Pulmonary artery endothelial cell (primary cell): ENCODE results near the gene ZDHHC14. TPM values are rescaled to one million over a fixed set of nuclear protein-coding genes. Genes with fewer than 3 reads are reported as not detected.
A peak's percentile ranks its signal among the peaks of the same experiment; 100 is the strongest.

Experiments used
- DNase-seq: peaks from one replicate; pipeline ENCODE4 v3.0.0-alpha.2; 2011; ENCODE audit warnings: low read depth, low spot score
- total RNA-seq: library from RNA; depleted of rRNA; stranded (reverse); fragments of >200 nt; gene quantifications from 2 replicates; pipeline ENCODE4 v1.2.3, GENCODE V29; 2014

Gene ZDHHC14
- total RNA-seq, 1 donor from 2014 or later = 9.4 TPM

DNA sequence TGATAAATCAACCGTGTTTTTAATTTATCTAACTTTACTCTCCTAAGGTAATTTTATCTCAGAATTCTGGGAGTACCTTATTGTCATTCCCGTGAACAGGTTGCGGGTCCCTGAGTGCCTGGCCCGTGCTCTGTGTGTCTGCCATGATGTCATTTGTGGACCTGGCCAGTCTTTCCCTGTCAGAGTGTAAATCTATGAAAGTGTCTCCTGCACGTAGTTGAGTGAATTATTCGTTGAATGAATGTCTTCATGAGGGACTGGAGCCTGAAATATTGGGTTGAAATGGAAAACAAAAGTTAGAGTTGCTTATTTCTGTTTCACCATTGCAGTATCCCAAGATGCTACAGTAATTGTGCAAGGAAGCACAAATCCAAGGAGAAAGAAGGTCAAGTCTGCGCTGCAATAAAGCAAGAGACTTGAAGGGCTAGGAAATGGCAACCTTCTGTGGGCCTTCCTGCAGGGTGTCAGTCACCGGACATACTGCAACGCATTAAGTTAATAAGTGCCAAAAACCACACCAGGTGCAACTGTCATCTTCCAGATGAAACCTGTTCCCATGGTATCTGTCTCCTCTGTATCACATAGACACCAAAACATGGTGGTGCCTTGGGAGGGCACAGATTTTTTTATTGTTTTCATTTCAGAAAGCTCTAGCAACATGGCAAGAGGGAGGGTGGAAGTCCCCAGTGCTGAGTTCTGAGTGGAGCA is 135.5 kb downstream of the ZDHHC14 start:
- DNase-seq = no peak

DNA sequence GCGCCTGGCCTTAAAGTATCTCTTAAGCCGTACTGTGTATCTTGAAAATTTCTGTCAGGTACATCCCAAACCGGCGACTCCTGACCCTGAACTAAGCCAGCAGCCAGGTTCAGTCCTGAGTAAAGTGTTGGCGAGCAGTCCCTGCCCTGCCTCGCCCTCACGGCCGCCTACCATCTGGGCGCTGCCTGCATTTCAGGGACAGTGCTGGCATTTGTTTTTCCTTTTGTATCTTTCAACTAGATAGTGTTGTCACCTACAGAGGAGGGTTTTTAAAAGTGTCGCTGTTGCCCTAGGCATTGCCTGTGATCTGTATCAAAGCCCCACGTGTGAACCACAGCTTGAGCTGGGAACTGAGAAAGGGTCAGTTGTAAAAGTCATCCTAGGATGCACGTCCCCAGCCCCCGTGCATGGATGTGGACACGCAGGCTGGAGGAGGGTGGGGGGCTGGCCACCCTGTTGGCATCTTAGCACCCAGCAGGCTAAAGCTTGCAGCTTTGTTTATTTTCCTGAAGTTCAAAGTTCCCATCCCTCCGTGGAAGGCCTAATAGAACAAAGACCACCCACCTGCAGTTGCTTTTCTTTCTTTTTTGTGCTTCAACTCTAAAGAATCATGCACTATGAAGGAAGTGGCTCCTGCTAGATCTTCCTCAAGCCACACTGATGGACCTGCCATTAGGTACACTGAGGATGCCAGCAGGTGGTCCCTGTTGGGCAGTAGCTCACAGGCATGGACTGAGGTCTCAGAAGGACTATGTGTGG is 136.8 kb downstream of the ZDHHC14 start:
- no peak for DNase-seq

DNA sequence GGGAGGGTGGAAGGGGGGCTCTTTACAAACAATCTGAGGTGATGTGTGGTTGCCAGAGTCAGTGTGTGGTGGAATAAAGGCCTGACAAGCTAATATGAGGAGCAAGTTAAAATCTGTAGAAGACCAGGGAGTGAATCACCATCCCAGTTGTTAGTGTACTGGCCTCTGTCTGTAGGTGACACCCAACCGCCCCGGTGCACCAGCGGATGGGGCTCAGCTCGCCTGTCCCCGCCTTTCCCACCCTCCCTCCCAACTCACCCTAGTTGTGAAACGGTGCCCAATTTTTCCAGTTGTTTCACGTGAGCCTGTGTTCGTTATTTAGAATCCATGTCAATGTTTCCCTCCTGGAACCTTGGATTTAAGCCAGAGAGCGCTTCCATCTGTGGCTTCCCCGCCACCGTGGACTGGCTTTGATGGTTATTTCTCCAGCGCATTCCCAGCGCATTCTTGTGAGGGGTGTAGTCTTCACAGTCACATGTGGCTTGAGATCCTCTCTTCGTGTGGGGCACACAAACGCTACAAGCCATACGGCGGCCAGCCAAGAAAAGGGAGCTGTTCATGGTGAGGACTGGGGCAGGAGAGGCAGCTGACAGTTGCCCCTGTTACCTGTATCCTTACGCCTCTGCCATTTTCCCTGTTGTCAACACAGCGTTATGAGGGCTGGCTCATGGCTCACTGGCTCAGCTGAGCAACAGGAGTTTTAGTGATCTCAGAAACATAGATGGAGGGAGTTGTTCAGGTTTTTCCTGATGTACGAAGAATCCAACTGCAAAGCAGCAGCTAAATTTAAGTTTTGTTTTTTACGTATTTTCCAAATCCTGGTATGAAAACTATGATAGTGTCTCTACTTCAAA is 137.6 kb downstream of the ZDHHC14 start:
- DNase-seq = no peak

DNA sequence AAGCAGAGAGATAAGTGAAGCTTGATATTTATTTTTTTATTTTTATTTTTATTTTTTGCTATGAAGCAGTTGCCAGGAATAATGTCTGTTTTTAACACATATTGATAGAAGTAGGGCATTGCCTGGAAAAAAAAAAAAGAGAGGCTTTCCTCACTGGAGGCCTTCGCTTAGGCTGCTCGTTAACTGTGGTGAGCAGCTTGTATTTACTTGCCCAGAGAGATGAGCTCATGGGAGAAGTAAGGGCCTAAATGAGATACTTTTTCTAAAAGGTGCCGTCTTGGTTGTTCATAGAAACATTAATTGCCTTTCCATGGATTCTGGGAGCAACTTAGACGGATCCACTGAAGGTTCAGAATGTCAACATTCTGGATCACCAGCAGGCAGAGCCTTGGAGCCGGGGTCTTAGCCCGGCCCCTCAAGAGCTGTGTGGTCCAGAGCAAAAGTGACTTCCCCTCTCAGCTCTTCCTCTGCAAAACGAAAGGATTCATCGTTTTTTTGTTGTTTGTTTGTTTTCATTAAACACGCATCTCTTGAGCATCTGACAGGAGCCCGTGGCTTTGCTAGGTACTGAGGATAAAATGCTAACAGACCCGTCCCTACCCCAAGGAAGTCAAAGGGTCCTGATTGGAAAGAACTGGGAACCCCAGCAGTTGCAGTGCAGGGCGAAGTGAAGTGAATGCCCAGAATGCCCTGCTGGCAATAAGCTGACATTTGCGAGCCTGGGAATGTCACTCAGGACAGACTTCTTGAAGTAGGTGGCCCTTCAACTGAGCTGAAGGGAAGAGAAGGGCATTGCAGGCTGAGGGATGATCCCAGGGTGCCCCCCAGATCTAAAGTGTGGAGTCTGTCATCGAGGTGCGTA is 138.5 kb downstream of the ZDHHC14 start:
- no peak for DNase-seq

DNA sequence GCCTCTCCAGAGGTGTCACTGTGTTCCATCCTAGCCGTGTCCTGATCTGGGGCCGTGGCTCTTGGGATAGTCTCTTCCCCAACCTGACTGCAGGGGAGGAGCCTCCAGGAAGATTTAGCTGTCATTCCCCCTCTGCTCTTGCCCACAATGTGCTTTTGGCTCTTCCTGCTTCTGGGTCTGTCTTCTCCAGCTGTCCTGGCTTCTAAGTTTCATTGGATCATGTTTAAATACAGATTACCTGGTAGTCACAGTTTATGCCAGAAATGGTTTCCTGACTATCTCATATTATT is 139.1 kb downstream of the ZDHHC14 start:
- DNase-seq = no peak

DNA sequence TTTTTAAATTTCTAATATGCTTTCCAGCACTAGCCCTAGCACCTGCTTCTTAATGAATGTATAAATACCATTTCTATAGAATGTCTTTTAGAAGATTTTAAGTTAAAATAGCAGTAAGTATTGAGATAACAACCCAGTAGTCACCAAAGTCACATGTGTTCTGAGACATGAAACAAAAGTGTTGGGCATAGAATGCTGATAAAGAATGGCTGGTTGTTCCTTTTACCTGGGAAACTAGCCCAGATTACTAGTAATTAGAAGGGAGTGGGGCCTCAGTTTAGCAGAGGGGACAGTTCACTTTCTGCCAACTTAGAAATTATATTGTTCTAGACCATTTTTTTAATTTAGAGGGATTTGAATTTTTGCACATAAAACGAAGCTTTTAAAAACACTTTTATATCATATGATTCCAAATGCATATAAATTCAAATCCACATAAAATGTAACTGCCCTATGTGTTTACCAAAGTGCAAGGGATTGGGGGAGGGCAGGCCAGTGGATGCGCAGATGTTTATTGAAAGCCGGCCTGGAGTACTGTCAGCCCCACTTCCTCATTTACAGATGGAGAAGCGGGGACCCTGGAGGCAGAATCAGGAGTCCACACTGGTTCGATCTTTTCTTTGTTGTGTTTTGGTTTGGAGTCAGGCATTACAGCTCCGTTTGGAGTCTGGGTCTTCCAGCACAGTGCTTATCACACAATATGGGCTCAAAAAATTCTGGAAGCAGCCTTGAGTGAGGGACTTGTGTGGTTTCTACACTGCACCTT is 139.8 kb downstream of the ZDHHC14 start:
- DNase-seq = no peak

DNA sequence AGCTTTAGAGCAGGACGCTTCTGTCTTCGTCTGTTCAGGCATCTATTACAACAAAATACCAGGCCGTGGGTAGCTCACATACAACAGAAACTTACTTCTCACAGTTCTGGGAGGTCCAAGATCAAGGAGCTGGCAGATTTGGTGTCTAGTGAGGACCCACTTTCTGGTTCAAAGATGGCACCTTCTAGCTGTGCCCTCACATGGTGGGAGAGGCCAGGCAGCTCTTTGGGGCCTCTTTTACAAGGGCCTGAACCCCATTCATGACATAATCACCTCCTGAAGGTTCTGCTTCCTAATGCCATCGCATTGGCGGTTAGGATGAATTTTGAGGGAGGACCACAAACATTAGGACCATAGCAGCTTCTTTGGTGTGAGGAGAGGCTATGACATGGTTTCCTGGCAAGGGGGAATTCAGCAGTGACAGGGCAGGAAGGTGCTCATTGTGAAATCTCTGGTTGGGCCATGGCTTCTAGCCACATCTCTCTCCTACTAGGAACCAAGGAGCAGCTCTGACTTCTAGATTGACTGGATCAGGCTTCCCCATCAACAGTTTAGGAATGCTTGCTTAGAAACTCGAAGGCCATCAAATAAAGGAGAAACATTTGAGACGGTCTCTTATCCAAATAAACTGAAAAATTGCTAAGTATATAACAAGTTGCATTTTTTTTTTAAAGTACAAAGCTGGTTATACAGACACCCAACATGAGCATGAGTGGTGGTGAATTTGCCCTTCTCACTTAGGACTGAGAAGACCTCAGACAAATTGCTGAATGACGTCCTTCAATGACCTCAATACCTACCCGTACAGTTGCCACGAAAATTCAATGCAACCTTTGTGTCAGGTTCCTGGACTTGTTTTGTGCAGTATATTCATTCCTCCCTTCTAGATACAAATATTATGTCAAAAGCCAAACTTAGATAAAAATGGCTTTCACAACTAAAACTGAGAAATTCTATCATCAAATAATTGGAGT is 140.7 kb downstream of the ZDHHC14 start:
- DNase-seq = no peak

DNA sequence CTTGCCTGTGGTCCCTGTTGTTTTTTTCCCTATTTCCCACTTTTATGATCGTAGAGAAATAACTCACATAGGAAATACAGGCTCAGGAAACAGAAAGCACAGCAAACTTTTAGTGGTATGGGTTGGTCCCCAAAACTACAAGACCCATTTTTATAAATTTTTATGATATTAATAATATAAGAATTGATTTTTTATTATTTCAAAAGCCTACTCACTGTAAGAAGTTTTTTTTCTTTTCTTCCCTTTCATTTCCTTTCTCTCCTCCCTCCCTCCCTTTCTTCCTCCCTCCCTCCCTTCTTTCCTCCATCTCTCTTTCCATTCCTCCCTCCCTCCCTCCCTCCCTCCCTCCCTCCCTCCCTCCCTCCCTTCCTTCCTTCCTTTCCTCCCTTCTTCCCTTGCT is 141.5 kb downstream of the ZDHHC14 start:
- no peak for DNase-seq

DNA sequence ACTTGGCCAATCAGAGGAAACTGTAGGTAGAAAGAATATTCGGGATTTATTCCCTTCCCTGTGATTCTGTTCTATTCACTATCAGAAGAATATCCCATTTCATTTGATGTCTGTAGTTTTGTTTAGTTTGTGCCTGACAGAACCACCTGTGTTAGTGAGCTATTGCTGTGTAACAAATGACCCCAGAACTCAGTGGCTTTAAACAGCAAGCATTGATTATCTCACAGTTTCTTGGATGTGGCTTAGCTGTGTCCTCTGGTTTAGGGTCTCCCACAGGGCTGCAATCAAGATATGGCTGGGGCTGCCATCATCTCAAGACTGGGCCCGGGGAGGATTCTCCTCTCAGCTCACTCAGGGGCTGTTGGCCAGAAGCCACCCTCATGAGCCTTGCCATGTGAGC is 143.7 kb downstream of the ZDHHC14 start:
- no peak for DNase-seq

DNA sequence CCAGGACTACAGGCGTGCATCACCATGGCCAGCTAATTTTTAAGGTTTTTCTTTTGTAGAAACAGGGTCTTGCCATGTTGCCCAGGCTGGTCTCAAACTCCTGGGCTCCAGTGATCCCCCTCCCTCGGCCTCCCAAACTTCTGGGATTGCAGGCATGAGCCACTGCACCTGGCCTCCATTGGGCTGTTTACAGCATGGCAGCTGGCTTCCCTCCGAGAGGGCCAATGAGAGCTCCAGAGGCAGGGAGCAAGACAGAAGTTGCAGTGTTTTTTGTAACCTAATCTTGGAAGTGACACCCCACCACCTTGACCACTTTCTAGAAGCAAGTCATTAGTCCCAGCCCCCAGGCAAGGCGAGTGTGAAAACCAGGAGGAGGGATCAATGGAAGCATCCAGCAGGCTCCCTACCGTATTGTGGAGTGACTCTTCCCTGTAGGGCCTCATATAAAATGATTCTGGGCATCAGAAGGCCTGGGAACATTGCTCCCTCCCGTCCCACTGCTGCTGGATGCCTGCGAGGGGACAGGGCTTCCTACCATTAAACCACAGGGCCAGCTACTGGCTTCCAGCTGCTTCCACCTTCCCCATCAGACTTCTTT is 144.4 kb downstream of the ZDHHC14 start:
- no peak for DNase-seq

DNA sequence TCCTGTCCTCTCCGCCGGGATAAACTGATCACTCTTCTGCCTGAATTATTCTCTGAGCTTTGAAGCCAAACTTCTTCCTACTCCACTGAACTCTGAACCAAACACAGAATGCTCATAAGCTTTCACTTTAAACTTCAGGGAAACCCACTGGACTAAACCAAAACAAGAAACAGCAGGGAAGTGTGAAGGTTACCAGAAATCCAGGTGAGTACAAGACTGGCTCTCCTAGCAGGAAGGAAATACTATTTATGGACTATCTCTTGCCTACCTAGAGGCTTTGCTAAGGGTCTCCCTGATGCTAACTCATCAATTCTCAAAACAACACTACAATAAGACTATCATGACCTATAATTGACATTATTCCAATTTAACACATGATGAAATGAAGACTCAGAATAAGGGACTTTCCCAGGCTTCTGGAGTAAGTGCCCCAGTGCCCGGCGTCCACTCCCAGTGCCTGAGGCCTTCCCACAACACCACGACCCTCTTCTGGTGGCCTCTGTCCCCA is 145.0 kb downstream of the ZDHHC14 start:
- no peak for DNase-seq

DNA sequence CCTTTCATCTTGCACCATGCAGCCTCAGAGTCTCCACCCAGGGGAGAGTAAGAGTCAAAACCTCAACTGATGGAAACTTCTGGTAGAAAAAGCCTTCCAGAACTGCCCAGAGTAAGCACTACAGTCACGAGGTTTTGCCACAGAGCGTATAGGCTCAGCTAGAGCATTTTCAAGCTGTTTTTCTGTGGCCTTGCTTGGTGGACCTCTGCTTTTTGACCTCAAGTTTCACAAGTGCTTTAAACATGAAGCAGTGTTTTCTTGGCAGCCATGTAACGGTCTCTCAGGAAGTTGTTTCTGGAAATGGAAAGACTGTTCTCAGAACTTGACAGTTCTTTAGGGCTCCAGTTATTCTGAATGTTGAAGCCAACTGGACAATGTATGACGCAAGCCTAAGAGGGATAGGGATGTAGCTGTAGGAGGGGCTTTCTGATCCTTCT is 146.5 kb downstream of the ZDHHC14 start:
- DNase-seq = peak; percentile 39

DNA sequence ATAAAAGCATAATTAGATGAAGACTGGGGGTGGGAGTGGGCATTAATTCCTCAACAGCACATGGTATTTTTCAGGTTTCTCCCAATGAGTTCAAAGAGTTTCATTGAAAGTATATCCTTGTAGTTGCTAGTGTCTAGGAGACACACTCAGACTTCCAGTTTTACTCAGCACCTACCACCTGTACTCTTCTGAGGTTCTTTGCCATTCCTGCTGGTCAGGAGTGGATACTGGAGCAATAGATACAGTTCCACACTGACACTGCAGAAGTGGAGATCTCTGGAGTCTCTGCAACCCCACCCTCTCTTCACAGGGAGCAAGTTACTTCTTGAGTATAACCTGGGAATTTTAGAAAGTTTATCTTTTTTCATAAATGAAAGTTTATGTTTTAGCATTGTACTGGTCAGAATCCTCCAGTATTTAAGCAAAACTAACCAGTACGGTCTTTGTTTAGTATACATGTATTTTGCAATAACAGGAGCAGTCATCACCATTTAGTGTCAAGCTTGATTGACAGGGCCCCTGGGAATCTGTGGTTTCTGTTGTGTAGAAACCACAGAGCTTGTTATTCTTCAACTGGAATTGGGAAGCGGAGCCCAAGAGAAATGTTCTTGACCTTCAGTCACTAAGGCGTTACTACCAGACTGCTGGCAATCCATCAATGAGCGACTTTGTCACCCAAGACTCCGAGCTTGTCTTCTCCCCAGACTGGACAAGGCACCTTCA is 148.1 kb downstream of the ZDHHC14 start:
- no peak for DNase-seq

DNA sequence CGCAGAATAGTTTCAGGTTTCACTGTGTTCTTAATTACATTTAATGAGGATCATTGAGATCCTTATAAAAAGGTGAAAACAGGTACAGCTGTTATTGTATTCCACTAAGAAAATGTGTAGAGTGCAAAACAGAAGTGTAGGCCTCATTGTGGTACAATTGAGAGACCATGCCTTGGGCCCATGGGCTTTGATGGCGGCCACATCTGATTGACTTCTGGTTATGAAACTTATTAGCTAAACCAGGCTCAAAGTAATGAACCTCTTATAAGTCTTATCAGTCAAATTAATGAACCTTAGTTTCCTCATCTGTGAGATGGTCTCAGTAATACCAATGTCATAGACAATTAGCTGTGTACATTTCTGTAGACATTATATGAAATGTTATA is 148.7 kb downstream of the ZDHHC14 start:
- no peak for DNase-seq

DNA sequence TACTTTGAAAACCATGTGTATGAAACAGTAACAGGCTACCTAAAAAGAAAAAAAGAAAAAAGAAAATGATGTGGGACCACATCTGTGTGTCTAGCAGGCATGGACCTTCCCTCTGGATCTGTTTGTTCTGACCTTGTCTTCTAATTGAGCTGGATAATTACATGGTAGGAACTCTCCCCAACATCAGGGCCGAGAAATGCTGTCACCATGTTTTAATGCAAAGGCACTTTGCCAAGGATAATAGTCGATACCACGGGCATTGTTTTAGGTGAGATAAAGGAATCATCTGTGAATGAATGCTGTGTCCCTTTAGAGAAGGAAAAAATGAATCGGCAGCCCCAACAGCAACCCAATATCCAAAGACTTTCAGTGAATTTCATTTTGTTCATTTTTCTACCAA is 149.1 kb downstream of the ZDHHC14 start:
- peak; percentile 19 for DNase-seq

DNA sequence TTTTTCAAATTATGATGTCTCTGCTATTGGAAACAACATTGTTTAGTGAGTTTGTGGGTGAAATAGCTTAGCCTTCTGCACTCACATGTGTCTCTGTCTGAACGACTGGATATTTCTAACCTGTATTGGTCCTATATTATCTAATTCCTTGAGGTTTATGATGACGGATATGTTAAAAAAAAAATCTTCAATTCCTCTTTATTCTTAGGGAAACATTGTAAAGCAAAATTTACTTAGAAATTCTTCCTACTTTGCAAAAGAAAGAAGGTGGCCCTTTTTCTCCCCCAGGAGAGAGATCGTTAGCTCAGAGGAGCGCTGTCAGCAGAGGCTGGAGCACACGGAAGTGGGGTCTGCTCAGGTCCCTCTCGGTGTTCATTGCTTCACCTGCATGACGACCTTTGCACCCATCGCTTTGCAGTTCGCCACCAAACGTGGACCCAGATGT is 149.8 kb downstream of the ZDHHC14 start:
- no peak for DNase-seq

DNA sequence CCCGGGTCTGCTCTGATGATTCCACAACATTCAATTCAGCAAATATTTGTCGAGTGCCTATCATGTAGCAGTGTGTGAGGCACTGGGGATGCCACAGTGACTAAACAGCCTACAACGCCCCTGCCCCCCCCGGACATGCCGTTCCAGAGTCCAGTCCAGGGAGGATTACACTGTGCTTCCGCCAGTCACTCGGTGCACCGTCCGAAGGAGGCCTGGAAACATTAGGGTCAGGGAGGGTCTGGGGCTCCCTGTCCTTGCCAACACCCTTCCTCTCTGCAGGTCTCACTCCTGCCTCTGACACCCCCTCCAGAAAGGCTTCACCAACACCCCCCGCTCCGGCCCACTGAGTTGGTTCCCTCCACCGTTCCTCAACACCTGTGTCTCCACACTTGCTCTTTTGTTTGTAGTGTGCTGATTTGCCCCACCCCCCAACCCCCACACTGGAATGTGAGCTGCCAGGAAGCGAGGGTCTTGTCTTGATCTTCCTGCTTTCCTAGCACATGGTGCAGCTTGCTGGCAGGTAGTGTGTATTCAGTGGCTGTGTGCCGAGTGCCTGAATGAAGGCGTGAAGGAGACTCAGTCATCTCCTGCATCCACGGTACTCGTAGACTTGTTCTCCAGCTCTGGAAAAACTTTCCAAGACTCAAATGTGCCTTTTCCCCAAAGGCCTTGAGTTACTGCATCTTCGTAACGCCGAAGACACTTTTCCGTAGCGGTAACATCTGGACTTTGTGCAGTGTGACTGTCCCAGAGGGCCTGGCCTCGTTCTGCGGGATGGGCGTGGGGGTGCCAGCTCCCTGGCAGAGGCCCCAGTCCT is 150.4 kb downstream of the ZDHHC14 start:
- no peak for DNase-seq
